Stimulated activated CD4-positive, alpha-beta T cell treated with anti-CD3 and anti-CD28 coated beads, Interleukin-2, amount 100 ng/mL, for 48 hours (primary cell): ENCODE results near the gene GRIK2.
"Not testable (repeated sequence)": the region's sequence is repeated elsewhere in the genome, so short reads cannot be mapped to it uniquely, and the experiment has no call there.

Source experiments
- DNase-seq, 2 donors: peaks; one replicate each; pipeline ENCODE4 v3.0.0-alpha.2; 2020

GRIK2 gene

DNA sequence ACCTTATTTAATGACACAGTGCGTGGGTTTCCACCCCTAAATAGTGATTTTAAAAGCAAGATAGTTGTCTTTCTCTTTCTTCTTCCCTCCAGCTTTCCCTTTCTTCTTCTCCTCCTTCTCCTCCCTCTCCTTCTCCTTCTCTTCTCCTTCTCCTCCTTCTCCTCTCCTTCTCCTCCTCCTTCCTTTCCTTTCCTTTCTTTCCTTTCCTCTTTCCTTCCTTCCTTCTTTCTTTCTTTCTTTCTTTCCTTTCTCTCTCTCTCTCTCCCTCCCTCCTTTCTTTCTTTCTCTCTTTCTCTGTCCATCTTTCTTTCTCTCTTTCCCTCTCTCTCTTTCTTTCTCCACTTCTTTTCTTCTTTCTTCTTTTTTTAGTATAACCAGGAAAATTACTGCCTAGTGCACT is 670.6 kb downstream of the GRIK2 start:
- DNase-seq, result no peak

DNA sequence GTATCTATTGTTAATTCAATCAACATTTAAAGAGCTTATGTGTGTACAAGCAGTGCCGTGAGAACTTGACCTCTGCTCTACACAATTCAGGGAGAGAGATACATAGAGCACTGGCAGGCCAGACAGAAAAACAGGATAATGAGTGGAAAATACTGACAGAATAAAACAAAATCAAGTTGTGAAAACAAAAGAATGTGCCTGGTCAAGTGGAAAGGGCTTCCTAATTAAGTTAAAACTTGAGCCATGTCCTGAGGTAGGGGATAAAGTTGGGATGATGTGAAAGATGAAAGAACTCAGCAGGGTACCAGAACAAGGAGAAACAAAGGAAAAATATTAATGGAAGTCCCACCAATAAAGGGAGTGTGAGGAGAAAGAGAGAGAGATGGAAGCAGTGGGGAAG is 672.8 kb downstream of the GRIK2 start:
- no peak for DNase-seq

DNA sequence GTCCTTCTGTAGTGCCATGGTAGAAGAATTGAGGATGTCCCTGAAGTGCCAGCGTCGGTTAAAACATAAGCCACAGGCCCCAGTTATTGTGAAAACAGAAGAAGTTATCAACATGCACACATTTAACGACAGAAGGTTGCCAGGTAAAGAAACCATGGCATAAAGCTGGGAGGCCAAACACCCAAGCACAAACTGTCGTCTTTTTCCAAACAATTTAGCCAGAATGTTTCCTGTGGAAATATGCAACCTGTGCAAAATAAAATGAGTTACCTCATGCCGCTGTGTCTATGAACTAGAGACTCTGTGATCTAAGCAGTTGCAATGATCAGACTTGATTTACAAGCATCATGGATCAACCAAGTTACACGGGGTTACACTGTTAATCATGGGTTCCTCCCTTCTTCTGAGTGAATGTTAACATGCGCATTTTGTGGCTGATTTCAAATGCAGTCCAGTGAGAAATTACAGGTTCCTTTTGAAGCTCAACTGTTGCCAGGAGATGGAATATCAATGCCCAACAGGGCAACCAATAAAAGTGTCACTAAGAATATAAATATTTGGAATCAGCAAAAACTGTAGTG is 674.9 kb downstream of the GRIK2 start:
- no peak for DNase-seq

DNA sequence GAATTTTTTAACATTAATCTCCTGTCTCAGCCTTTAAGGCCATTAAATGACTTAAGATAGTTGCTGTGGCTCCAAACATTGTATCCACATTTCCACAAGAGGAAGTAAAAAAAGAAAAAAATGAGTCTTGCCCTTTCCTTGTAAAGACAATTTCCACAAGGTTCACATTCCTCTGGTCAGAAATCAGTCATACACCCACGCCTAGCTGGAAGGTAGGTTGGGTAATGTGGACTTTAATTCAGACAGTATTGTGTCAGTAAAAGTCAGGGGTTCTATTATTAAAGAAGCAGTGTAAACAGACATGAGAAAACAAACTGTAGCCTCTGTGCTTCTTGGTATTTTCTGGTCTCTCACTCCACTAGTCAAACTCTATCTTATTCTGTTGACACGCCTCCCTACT is 682.0 kb downstream of the GRIK2 start:
- DNase-seq, result no peak

DNA sequence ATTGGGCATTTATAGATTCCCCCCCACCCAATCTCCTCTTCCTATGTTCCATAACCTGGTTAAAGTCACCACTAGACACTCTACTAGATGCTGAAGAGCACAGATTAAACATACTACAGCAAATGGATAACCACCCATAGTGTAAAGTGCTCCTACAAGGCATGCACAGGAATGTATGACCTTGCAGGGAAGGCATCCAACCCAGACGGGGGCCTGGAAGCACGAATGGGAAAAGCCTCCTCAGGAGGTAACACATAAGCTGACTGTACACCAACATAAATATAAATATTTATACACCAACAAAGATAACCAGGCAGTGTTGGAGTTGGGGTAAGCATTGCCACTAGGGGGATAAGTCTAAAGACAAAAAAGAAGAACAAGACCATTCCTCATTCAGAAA is 691.7 kb downstream of the GRIK2 start:
- DNase-seq, result no peak

DNA sequence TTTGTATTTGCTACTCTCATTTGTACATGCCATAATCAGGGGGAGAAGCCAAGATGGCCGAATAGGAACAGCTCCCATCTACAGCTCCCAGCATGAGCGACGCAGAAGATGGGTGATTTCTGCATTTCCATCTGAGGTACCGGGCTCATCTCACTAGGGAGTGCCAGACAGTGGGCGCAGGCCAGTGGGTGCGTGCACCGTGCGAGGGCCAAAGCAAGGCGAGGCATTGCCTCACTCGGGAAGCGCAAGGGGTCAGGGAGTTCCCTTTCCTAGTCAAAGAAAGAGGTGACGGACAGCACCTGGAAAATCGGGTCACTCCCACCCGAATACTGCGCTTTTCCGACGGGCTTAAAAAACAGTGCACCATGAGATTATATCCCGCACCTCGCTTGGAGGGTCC is 694.7 kb downstream of the GRIK2 start:
- DNase-seq, result not testable (repeated sequence)

DNA sequence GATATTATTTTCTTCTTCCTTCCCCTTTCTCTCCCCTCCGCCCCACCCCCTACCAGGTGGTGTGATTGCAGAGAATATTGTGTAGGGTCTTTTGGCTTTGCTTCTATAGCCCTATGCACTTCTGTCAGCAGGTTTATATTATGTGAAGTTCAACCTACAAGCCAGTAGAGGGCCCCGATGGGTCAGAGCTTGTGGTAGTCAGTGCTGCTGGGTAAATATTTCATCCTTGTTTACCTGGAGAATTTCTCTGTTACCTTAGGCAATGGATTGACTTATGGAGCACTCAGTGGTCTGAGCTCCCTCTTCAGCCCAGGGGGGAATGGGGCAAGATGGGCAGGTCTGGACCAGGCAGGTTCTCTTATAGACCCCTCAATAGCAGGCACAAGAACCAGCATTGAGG is 720.9 kb downstream of the GRIK2 start:
- DNase-seq, result no peak

DNA sequence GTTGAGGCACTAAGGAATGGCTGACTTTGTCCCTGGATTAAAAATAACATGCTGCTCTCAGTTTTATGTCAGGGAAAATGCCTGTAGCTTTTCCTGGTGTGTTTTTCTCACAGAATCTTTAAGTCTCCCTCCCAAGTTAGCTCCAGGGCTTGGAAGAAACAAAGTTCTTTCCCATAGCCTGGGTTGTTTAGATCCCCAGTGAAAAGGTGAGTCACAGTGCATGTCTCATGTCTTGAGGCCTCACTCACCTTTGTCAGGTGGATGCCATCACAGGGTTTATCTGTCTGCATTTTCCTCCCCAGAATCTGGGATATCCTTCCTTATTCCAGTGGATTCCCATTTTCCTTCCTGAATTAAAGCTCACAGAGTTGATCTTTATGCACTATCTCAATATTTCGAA is 722.4 kb downstream of the GRIK2 start:
- DNase-seq, result no peak

DNA sequence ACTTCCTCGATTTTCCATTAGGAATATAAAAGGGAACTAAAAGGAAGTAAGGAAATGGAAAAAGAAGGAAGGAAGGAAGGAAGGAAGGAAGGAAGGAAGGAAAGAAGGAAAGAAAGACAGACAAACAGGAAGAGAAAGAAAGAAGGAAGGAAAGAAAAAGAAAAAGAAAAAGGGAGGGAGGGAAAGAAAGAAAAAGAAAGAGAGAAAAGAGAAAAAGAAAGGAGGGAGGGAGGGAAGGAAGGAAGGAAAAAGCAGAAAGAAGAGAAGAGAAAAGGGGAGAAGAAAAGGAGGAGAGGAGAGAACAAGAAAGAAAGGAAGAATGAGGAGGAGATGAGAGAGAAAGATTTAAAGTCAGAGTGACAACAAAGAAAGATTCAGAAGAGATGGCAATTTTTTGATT is 724.5 kb downstream of the GRIK2 start:
- no peak for DNase-seq
